ENCODE results near the gene PLXDC2.

The PLXDC2 gene

DNA sequence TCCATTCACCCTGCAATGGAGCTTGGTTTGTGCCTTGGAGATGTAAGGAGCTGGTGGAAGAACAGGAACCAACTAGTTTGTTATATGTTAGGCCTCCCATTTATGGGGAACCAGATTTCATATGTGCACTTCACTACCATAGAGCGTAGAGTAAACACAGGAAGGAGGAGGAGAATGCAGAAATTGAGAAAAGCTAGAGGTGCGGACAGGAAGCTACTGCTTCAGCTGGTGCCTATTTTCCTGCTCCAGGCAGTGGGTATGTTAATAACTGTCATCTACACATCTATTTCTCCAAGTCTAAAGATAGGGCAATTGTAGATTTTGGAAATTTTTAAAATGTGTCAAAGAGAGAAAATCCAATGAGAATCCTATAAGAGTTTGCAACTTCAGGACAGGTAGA is 482.2 kb downstream of the PLXDC2 start:
- no peak for DNase-seq

GRCh38 chr10:20299034-20299736 is 483.0 kb downstream of the PLXDC2 start:
- DNase-seq = no peak

DNA sequence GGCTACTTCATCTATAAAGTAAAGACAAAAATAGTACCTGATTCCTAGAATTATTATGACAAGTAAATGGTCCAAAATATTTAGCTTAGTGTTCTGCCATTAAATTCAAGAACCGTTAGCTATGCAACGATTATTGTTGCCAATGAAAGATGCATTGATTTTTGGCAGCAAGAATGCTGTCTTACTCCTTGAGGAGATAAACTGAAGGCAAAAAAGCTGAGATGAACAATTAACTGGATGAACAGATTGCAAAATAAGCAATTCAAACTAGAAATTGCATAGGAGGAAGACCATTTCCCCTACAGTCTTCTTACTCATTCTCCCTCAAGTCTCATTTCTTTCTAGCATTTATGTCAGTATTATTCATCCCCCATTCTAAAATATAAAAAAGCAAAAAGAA is 484.5 kb downstream of the PLXDC2 start:
- no peak for DNase-seq

DNA sequence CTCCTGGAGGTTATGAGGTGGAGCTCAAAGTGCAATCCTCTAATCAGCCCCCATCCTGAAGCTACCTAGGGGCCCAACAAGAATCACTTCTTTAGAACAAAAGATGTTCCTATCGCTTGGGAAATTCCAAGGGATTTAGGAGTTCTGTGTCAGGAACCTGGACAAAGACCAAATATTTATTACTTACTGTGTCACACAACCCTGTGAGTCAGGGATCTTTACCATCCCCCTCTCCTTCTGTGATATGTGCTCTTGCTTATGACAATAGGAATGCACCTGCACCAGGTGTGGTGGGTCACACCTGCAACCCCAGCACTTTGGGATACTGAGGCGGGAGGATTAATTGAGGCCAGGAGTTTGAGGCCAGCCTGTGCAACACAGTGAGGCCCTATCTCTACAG is 485.8 kb downstream of the PLXDC2 start:
- DNase-seq = no peak

DNA sequence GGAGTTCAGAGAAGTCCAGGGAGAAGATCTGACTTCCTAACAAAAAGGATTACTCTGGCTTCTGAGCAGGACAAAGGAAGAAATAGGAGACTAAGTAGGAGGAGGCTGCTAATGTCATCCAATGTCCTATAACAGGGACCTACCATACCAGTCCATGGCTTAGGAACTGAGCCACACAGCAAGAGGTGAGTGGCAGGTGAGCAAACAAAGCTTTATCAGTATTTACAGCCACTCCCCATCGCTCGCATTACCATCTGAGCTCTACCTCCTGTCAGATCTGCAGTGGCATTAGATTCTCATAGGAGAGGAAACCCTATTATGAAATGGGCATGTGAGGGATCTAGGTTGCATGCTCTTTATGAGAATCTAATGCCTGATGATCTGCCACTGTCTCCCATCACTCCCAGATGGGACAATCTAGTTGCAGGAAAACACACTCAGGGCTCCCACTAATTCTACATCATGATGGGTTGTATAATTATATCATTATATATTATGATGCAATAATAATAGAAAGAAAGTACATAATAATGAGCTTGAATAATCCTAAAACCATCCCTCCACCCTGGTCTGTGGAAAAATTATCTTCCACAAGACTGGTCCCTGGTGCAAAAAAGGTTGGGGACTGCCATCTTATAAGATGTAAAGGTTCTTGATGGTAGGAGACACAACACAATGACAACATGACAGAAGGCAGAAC is 487.4 kb downstream of the PLXDC2 start:
- no peak for DNase-seq

DNA sequence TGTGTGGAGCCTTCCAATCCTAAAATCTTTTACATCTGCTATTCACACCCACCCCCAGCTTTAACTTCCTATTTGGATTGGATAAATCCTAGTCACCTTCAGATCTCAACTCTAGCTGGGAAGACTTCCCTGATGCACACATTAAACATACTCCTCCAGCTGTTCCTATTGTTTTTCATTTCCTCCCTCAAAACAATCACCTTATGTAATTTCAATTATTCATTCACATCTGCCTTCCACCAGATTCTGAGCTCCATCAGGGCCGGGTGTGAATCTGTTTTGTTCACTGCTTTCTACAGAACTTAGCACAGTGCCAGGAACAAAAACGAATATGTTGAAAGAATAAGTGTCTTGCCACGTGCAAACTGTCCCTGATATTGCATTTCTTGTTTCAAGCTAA is 497.4 kb downstream of the PLXDC2 start:
- DNase-seq = no peak

DNA sequence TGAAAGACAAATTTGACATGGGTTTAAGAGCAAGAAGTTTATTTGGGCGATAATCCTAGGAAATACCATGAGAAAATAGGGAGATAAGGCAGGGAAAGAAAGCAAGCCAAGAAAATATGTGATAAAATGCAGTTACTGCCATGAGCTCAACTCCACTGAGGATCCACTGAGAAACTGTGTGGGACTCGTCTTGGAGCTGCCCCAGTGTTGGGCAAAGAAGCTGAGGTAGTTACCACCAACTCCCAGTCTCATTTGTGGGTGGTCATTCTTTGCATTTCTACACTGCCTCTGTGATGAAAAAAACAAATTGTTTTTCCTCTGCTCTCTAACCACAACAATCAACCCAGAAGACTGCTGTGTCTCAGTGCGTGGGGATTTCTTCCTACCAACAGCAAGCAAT is 498.2 kb downstream of the PLXDC2 start:
- no peak for DNase-seq

DNA sequence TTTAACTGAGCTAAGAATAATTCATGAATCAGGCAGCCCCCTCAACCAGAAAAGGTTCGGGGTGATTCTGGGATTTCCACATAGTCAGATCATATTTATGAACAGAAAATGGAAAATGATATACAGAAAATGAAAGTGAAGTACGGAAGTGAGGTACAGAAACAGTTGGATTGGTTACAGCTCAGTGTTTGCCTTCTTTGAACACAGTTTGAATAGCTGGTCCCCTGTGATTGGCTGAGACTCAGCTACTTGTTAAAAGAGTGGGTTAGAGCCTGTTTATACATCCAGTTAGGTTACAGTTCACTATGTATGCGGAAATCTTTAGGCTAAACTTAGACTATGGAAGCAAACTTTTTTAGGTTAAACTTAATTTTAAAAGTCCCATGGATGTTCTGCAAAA is 511.7 kb downstream of the PLXDC2 start:
- DNase-seq = no peak

DNA sequence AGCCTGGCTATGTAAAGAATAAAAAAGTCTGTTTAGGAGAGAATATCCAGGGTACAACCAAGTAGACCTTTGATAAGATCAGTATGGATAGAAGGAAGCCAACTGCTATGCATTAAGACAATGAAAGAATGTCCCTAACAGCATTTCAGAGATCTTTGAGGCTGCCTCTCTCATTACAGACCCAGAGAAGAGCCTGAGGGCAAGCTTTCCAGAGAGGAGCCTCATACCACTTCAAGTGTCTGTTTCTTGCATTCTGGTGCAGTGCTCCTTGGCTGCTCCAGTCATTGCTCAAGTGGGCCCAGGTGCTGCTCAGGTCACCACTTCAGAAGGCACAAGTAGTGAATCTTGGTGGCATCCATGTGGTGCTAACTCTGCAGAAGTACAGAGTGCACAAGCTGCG is 514.0 kb downstream of the PLXDC2 start:
- DNase-seq = no peak

DNA sequence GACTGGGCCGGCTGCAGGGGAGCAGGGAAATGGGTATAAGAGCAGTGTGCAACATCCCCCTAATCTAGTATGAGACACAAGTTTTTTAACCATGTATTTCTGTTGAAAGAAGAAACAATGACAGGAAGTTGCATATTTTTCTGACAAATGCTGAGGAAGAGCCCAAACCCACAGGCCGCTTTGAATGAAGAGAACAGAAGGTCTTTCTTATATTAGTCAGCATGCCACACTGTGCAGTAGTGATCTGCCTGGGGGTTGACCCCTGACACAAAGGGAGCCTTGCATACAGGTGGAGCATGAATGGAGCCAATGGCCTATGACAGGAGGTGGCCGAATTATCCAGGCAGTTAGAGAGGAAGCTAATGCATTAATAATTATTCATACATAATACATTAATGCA is 518.3 kb downstream of the PLXDC2 start:
- no peak for DNase-seq
